ENCODE measurements around the gene CTNNA2.

CTNNA2 gene

DNA sequence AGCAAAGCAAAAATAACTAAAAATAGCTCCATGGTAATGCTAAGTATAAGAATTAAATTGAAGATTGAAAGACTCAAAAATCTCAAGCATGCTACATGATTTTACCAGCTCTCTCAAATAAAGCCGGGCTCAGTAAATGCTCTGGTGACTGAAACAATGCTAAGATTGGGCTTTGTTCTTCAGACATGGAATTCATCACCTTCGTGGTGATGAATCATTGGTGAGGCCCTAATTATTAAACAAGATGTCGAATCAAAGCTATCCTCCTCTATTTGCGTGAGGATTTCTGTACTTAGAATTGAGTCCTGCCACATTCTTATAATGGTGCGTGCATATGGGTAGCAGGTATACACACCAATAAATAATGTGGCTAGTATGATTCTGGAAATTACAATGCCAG lies 850.5 kb downstream of the CTNNA2 start:
- no peak for DNase-seq

- no peak for DNase-seq
These were observed 851.0 kb downstream of the CTNNA2 start for GRCh38 chr2:80363791-80364349.

DNA sequence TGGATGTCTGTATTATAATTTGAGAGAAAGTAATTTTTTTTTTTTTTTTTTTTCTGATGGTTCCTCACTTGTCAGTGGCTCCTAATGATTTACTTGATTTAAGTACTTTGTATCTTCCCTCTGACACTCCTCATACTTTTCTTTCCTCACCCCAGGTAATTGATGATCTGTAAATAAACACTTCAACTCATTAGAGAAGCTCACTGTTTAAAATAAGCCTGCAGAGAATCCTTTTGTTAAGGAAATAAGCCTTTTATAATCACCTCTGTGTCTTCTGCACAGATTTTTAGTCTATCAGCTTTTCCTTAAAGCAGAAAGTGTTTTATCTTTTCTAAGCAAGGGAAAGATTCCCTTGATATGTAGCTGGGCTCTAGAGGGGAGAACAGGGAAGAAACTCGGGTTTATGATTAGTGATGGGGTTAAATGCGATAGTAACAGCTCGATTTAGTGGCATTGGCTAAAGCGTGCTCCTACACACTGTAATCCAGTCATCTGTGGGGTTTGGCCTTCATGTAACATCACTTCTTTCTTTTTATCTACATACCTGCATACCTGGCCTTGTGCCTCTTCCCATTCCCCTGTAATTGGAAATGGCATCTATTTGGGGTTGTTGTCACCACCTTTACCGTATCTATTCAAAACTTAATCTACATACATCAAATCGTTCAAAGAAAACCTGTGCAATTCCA lies 851.8 kb downstream of the CTNNA2 start:
- DNase-seq: no peak

DNA sequence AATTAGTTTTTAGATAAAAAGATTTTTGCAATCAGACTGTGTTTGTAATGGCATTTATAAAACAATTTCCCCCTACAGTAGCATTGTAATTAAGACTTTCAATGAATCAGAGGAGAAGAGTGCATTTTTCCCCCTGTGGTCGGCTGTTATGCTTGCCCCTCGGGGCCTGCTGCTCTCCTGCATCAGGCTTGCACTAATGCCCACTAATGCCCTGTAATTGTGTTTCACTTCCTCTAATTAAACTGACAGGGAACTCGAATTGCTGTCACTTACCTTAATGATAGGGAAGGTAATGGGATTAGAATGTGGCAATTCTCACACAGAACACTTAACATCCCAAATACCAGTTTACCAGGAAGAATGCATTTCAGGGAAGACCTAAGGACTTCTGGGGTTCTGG lies 852.9 kb downstream of the CTNNA2 start:
- DNase-seq: no peak

DNA sequence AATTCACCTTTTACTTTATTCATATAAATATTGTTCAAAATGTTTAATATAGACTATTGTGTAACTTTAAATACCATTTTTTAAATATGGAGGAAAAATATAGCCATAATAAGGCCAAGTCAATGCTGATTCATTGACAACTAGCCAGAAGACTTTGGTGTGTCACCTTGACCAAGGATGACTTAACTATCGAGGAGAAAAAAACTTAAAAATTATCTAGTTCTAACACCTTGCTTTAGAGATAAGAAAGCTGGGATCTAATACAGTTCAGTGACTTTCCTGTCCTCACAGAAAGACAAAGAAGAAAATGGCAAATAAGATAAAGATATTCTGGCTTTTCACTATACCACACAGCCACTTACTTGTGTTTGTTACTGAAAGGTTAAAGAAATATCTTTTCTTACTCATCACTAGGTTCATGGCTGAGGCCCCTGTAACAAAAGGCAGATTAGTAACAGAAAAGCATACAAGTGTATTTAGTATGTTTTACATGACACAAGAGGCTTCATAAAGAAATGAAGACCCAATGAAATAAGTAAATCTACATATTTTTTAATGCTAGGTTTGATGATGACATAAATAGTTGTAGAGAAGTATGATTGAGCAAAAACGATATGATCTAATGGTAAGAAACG lies 857.6 kb downstream of the CTNNA2 start:
- DNase-seq: no peak

DNA sequence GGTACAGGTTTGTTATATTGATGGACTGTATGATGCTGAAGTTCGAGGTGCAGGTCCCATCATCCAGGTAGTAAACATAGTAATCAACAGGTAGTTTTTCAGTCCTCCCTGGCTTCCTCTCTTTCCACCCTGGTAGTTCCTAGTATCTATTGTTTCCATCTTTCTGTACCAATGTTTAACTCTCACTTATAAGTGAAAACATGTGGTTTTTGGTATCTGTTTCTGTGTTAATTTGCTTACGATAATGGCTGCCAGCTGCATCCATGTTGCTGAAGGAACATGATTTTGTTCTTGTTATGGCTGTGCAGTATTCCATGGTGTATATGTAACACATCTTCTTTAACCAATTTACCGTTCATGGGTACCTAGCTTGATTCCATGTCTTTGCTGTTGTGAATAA lies 861.3 kb downstream of the CTNNA2 start:
- no peak for DNase-seq

- no peak for DNase-seq
These were observed 864.2 kb downstream of the CTNNA2 start for GRCh38 chr2:80377071-80377470.

DNA sequence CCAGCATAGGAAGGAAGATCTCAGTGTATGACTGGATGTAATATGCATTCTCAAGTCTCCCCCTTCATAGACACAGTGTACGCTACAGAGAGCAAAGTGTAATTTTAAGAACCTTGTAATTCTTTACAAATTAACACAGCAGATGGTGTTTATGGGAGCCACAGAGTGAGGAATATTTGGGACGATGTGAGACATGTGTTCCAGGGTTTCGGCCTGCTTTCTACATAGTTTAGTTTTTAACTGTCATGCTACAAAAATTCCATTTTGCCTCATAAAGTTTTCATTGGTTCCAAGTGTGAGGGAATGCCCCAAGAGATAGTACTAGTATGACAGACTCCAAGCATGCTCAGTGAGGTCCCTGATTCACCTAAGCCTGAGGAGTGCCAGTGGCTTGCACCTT lies 867.9 kb downstream of the CTNNA2 start:
- DNase-seq: no peak

DNA sequence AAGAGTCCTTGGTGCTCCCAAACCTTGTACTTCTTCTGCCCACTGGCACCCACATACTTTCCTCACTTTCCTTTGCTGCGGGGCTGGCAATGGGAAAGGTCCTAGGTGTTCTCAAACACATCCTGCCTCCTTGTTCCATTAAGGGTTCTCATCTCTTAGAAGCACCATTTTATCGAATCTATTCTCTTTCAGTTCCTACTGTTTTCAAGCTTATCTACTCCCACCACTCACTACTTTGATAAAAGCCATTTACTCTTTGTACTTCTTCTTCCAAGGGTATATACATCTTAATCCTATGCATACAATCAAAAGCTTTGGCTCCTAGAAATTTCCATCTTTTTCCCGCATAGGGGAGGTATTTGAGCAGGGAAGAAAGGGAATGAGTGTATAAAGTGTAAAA lies 868.8 kb downstream of the CTNNA2 start:
- no peak for DNase-seq

DNA sequence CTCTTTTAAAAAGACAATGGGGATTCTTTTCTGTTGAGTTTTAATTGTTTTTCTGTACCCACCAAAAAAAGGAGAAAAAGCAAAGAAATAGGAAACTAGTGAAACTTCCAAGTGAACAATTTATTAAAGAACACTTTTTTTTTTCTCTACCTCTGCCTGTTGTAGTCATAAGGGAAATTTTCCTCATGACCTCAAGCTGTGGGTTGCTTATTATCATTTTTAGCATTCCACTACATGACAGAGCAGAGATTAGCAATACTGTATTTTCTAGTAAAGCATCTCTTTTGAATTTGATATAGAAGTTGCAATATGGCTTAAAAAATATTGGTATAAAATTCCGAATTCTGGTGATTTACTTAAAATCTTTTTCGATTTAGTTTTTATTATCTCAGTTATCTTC lies 879.6 kb downstream of the CTNNA2 start:
- no peak for DNase-seq

DNA sequence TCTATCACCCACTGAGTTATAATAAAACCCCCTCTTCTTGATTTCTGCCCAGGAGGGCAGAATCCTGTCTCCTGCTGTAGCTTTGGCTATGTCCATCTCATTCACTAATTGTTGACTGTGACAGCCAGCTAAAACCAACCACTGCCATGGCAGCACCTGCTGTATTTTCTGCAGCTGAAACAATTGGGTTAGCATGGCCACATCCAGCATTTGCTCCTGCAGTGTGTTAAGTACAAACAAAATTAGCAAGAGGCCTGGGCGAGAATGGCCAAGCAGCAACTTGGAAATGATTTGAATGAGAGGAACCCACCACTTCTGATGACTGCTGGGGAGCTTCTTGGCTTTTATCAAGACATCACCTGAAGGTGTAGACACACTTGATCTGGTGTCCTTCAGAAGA lies 881.1 kb downstream of the CTNNA2 start:
- no peak for DNase-seq

DNA sequence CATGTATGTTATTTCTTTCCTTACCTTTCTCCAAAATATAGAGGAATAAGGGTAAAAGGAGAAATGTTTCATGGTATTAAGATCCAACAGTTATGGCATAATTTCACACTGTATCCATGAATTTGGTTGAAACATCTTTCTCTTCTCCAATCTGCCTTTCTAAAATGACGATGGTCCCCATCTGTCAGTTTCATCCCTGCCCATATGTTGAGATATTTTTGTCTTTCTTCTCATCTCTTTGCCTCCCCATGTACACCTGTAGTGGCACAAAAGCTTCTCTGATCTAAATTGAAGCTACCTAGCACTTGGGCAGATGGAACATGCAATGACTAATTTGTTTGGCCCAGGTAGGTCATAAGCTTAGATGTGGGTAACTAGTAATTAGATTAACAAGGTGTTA lies 882.4 kb downstream of the CTNNA2 start:
- DNase-seq: no peak

- no peak for DNase-seq
These were observed 883.4 kb downstream of the CTNNA2 start for GRCh38 chr2:80396276-80396675.

GRCh38 chr2:80403081-80403480 lies 890.2 kb downstream of the CTNNA2 start:
- no peak for DNase-seq

- DNase-seq: no peak
These were observed 894.5 kb downstream of the CTNNA2 start for GRCh38 chr2:80407377-80407776.

- no peak for DNase-seq
These were observed 897.5 kb downstream of the CTNNA2 start for GRCh38 chr2:80410346-80410745.

GRCh38 chr2:80413136-80413535 lies 900.3 kb downstream of the CTNNA2 start:
- DNase-seq: no peak

DNA sequence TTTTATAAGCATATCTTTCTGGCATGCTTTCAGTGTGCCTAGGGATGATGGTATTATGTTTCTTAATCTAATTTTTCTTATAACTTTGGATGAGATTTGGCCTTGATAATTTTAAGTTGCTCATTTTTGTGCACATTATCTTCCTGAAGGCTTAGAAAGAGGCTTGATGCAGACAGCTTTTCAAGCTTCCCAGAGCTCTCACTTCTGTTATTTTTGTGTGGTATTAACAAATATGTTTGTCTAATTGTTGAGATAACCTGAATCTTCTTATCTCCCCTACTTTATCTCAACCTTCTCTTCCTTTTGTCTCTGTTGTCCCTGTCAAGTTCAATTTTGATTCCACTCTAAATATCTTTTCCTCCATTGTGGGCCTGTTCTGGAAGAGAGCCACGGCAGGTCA lies 904.9 kb downstream of the CTNNA2 start:
- DNase-seq: no peak

GRCh38 chr2:80420530-80421208 lies 907.8 kb downstream of the CTNNA2 start:
- no peak for DNase-seq

GRCh38 chr2:80429251-80429650 lies 916.4 kb downstream of the CTNNA2 start:
- no peak for DNase-seq

DNA sequence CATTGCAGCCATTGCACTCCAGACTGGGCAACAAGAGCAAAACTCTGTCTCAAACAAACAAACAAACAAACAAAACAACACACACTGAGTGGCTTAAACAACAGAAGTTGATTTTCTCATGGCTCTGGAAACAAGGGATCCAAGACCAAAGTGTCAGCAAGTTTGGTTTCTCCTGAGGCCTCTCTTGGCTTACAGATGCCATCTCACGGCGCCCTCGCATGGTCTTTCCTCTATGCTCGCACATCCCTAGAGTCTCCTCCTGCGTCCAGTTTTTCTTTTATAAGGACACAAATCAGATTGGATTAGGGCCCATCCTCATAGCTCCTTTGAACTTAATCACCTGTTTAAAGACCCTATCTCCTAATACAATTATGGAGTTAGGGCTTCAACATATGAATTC lies 925.1 kb downstream of the CTNNA2 start:
- DNase-seq: no peak

GRCh38 chr2:80438686-80439085 lies 925.8 kb downstream of the CTNNA2 start:
- no peak for DNase-seq

DNA sequence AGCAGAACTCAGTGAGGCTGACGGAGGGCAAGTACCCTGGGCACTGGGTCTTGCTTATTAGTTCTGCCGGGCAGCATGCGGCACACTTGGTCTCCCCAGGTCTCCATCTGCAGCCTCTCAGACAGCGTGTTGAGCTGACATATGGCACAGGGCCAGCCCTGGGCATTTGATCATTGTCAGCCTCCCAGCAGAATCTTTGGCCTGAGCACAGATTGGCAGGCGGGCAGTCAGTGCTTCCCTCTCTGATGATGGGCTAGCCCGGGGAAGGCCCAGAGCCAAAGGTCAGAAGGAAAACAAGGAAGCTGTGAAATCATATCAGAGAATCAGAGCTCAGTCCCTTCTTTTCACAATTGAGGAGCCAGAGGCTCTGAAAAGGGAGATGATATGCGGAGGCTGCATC lies 941.8 kb downstream of the CTNNA2 start:
- DNase-seq: no peak

- DNase-seq: no peak
These were observed 946.2 kb downstream of the CTNNA2 start for GRCh38 chr2:80459028-80459427.
